Type B pancreatic cell (in vitro differentiated cells): ENCODE results near the gene CCDC106. TPM values are rescaled to one million over a fixed set of nuclear protein-coding genes. Genes with fewer than 3 reads are reported as not detected.
A peak's percentile ranks its signal among the peaks of the same experiment; 100 is the strongest.

Source experiments
- DNase-seq: peaks from one replicate; pipeline ENCODE4 v3.0.0; 2021; ENCODE audit warnings: mixed read lengths; ENCODE audit not compliant: unreplicated experiment; ENCODE audit errors: extremely low spot score
- H3K27ac Mint-ChIP-seq: 2 replicates; pipeline ENCODE4 v1.8.0; 2021; ENCODE audit warnings: mild to moderate bottlenecking, mixed read lengths
- H3K27me3 Mint-ChIP-seq: 2 replicates; pipeline ENCODE4 v1.8.0; 2021; ENCODE audit warnings: mixed read lengths
- H3K36me3 Mint-ChIP-seq: 2 replicates; pipeline ENCODE4 v1.8.0; 2021; ENCODE audit warnings: mixed read lengths
- H3K4me1 Mint-ChIP-seq: one replicate; pipeline ENCODE4 v1.8.0; 2021; ENCODE audit warnings: mixed read lengths; ENCODE audit not compliant: unreplicated experiment
- H3K4me3 Mint-ChIP-seq: 2 replicates; pipeline ENCODE4 v1.8.0; 2021; ENCODE audit warnings: mild to moderate bottlenecking, mixed read lengths
- H3K9me3 Mint-ChIP-seq: 2 replicates; pipeline ENCODE4 v1.8.0; 2021; ENCODE audit warnings: mixed read lengths
- total RNA-seq: library from RNA; stranded (reverse); gene quantifications from 2 replicates; pipeline ENCODE4 v1.2.1, GENCODE V29; 2021; ENCODE audit warnings: low replicate concordance
- TF ChIP-seq, protein P1 (sequence below): fragments of 200-600 bp; sonication (generic); conservative IDR thresholded peaks from 2 replicates; pipeline ENCODE4 v1.5.0; 2021; ENCODE audit warnings: antibody characterized with exemption, mild to moderate bottlenecking

Gene CCDC106
- total RNA-seq, 1 donor from 2014 or later, result 18.1 TPM

DNA sequence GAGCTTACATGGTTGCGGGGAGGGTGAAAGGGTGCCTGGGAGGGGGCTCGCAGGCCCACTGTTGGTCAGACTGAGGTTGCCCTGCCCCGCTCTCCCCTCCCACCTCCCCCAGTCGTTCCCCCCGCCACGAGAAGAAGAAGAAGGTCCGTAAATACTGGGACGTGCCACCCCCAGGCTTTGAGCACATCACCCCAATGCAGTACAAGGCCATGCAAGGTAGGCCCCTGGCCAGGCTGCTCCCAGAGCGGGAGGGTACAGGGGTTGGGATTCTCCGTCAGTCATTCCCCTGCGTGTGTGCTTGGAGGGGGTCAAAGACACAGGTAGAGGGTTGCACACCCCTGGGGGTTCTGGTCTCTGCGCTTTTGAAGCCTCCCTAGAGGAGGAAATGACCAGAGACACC is 12.4 kb downstream of the CCDC106 start:
- Mint-ChIP-seq H3K27ac (no peak overlapping the region), H3K27me3 (no peaks in the 10 kb centered on the region), H3K4me1 (peaks cover 17% of the 10 kb centered on the region), H3K4me3 (no peak overlapping the region), H3K36me3 (peaks cover 17% of the 10 kb centered on the region), H3K9me3 (no peaks in the 10 kb centered on the region)
- TF ChIP-seq, protein P1, sequence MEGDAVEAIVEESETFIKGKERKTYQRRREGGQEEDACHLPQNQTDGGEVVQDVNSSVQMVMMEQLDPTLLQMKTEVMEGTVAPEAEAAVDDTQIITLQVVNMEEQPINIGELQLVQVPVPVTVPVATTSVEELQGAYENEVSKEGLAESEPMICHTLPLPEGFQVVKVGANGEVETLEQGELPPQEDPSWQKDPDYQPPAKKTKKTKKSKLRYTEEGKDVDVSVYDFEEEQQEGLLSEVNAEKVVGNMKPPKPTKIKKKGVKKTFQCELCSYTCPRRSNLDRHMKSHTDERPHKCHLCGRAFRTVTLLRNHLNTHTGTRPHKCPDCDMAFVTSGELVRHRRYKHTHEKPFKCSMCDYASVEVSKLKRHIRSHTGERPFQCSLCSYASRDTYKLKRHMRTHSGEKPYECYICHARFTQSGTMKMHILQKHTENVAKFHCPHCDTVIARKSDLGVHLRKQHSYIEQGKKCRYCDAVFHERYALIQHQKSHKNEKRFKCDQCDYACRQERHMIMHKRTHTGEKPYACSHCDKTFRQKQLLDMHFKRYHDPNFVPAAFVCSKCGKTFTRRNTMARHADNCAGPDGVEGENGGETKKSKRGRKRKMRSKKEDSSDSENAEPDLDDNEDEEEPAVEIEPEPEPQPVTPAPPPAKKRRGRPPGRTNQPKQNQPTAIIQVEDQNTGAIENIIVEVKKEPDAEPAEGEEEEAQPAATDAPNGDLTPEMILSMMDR, result no peak
- no peak for DNase-seq

GRCh38 chr19:55660991-55661390 is 13.0 kb downstream of the CCDC106 start:
- H3K4me3 Mint-ChIP-seq, result no peak overlapping the region
- no peak overlapping the region for H3K27ac Mint-ChIP-seq
- peaks cover 13% of the 10 kb centered on the region for H3K36me3 Mint-ChIP-seq
- peaks cover 14% of the 10 kb centered on the region for H3K4me1 Mint-ChIP-seq
- no peaks in the 10 kb centered on the region for H3K27me3 Mint-ChIP-seq
- no peak for DNase-seq
- H3K9me3 Mint-ChIP-seq, result no peaks in the 10 kb centered on the region
- TF ChIP-seq, protein P1, result no peak

DNA sequence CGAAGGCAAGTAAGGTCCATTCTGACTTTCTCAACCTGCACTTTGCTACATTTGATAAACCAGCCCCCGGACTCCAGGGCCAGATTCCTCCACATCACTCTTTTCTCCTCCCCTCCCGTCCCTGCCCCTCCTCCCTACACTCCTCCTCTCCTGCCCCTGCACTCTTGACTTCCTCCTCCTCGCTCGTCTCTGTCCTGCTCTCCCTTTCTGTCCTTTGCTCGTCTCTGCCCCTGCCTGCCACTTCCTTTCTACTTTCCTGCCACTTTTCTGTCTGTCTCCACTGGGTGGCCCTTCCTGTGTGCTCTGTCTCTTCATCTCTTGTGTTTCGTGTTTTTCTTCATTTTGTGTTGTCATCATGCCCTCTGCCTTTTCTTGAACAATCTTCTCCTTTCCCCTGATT is 13.8 kb downstream of the CCDC106 start:
- H3K27me3 Mint-ChIP-seq, result no peaks in the 10 kb centered on the region
- H3K27ac Mint-ChIP-seq, result no peak overlapping the region
- H3K36me3 Mint-ChIP-seq, result peaks cover 10% of the 10 kb centered on the region
- no peak for DNase-seq
- TF ChIP-seq, protein P1, result no peak
- H3K4me3 Mint-ChIP-seq, result no peak overlapping the region
- peaks cover 11% of the 10 kb centered on the region for H3K4me1 Mint-ChIP-seq
- H3K9me3 Mint-ChIP-seq, result no peaks in the 10 kb centered on the region

DNA sequence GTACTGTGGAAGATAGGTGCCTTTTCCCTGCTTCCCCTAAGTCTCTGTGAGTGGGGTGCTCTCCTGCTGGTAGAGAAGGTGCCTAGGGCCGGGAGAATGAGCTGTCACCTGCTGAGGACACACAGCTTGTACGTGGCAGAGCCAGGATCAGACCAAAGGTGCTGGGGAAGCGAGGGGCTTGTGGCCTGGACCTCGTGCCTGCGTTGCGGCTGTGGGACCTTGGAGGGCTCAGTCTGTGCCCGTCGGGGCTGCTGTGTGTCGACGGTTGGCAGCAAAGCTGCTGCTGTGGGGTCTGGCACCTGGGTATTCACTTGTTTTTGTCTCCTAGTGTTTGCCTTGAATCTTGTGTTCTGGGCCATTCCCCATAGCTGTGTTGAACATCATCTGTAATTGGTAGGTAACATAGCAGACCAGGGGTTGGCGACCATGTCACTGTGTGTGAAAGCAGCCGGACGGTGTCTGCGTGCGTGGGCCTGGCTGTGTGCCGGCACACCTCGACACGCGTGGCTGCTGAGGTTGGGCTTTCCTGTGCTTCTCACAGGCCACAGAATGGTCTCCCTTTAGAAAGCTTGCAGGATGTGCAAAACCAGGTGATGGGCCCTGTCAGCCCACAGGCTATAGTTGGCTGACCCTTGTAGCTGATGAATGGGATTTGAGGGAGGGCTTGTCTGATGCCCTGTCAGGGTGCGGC is 16.0 kb downstream of the CCDC106 start:
- no peaks in the 10 kb centered on the region for H3K4me1 Mint-ChIP-seq
- H3K9me3 Mint-ChIP-seq, result no peaks in the 10 kb centered on the region
- TF ChIP-seq, protein P1, result no peak
- H3K27me3 Mint-ChIP-seq, result no peaks in the 10 kb centered on the region
- peaks cover 5% of the 10 kb centered on the region for H3K36me3 Mint-ChIP-seq
- H3K4me3 Mint-ChIP-seq, result no peak overlapping the region
- no peak overlapping the region for H3K27ac Mint-ChIP-seq
- no peak for DNase-seq

DNA sequence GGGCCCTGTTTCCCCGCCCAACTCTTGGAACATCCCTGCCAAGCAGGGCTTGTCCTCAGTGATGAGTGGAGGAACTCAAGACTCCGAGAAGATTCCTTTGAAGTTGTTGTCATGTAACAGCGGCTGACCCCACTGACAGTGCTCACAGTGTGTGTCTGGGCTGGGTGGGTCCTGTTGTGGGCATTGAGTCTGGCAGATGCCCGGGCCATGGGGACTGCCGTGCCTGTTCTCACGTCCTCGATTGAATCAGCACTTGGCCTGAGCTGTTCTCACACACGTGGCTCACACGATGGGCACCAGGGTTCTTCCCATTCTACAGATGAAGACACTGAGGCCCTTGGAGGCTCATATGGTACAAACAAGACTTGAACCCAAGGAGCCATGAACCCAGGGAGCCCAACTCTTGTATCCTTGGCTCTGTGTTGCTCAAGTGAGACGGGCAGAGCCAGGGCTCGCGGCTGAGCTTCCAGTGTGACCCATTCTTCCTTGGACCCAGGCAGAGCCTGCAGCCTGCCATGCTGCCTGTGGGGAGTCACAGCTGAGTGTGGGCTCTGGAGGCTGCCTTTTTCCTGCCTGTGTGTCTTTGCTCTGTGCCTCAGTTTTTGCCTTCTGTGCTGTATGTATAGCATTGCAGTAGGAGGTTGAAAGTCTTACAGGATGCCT is 18.5 kb downstream of the CCDC106 start:
- Mint-ChIP-seq H3K36me3 (peaks cover 5% of the 10 kb centered on the region), H3K4me1 (no peaks in the 10 kb centered on the region), H3K4me3 (no peak overlapping the region), H3K27ac (peak overlapping the region; percentile 41), H3K27me3 (no peaks in the 10 kb centered on the region), H3K9me3 (no peaks in the 10 kb centered on the region)
- no peak for DNase-seq
- TF ChIP-seq, protein P1, result no peak
